ENCODE measurements around the gene CPEB4. TPM values are rescaled to one million over a fixed set of nuclear protein-coding genes. Genes with fewer than 3 reads are reported as not detected.

The CPEB4 gene
- total and polyA plus RNA-seq, 2 of the 4 experiments (the other 2 are of a cell fraction) = 7.8 to 22.6 TPM

- intact Hi-C loops (cut with micrococcal nuclease) (no loop called here), dilution Hi-C loops (cut with HindIII; ENCODE audit: low sequenced_read_pairs, unreplicated experiment) (no loop called here), in situ Hi-C loops (cut with MboI; ENCODE audit: low sequenced_read_pairs) (no loop called here)
- Histone ChIP-seq H3K4me1 (ENCODE audit: control insufficient read depth, insufficient read depth, low read length) (peaks cover 2% of the 10 kb centered on the region), H3K4ac (ENCODE audit: low read depth, low read length) (no peak overlapping the region), H3K79me1 (ENCODE audit: low read depth in 1 of 2, low read length in 2 of 2) (peaks cover 8 to 33% of the 10 kb centered on the region in 2 experiments), H2AK9ac (replicated peaks; ENCODE audit: low read depth, low read length, poor library complexity) (no peak overlapping the region), H3K14ac (replicated peaks; ENCODE audit: low read depth, low read length) (no peak overlapping the region), H2BK120ac (ENCODE audit: low read depth, low read length) (no peak overlapping the region), H4K20me1 (ENCODE audit: insufficient read depth, low read length) (no peaks in the 10 kb centered on the region; the same call in 1 of the 2 replicates), H2BK20ac (ENCODE audit: low read depth, low read length) (no peak overlapping the region), H3K9me1 (ENCODE audit: insufficient read depth, low read length) (no peaks in the 10 kb centered on the region), H3K27ac (ENCODE audit: insufficient read depth, low read length) (no peak overlapping the region), H2BK15ac (ENCODE audit: low read depth, low read length) (no peak overlapping the region), H3K27me3 (ENCODE audit: control insufficient read depth, insufficient read depth, low read length) (no peaks in the 10 kb centered on the region), H2AFZ (replicated peaks; ENCODE audit: low read length, poor library complexity) (no peak overlapping the region), H4K8ac (ENCODE audit: low read depth in 2 of 2, low read length in 2 of 2) (no peak overlapping the region), H4K91ac (ENCODE audit: insufficient read depth, low read depth, low read length) (no peak overlapping the region), H3K56ac (ENCODE audit: extremely low read depth, insufficient read depth, low read length) (no peak overlapping the region), H3K9me3 (ENCODE audit: control insufficient read depth, insufficient read depth, low read length) (no peaks in the 10 kb centered on the region), H3K36me3 (ENCODE audit: control insufficient read depth, insufficient read depth, low read length) (no peaks in the 10 kb centered on the region), H3K4me2 (ENCODE audit: low read depth, low read length) (no peak overlapping the region), H2AK5ac (ENCODE audit: low read depth, low read length) (no peak overlapping the region), H4K5ac (ENCODE audit: low read depth, low read length) (no peak overlapping the region), H3K18ac (ENCODE audit: low read depth, low read length) (no peak overlapping the region), H3K23ac (ENCODE audit: low read depth, low read length) (no peak overlapping the region), H3K9ac (ENCODE audit: low read depth, low read length) (no peak overlapping the region), H2BK5ac (ENCODE audit: low read depth, low read length, poor library complexity, severe bottlenecking) (no peak overlapping the region), H3K4me3 (ENCODE audit: insufficient read depth, low read depth, low read length) (no peak overlapping the region)
- DNase-seq = no peak
- ATAC-seq (ENCODE audit: low read depth) = no peak
- no TSS peak for BruUV-seq (replicated peaks)
- TF ChIP-seq CHD1 (IDR thresholded peaks at IDR 0.05; ENCODE audit: low read depth, low read length) (no peak), MAZ (IDR thresholded peaks at IDR 0.05; ENCODE audit: borderline replicate concordance, low read depth, low read length) (no peak), USF2 (IDR thresholded peaks at IDR 0.05; ENCODE audit: low read depth, low read length) (no peak), POLR2A (IDR thresholded peaks at IDR 0.05; ENCODE audit: low read depth, low read length) (no peak), RAD21 (IDR thresholded peaks at IDR 0.05; ENCODE audit: low read length) (no peak), ELK1 (IDR thresholded peaks at IDR 0.05; ENCODE audit: borderline replicate concordance, low read depth, low read length) (no peak), CEBPB (IDR thresholded peaks at IDR 0.05; ENCODE audit: low read depth, low read length) (no peak), RCOR1 (IDR thresholded peaks at IDR 0.05; ENCODE audit: insufficient replicate concordance, low read length) (no peak), MXI1 (IDR thresholded peaks at IDR 0.05; ENCODE audit: borderline replicate concordance, low read depth, low read length) (no peak)
- POLR2A ChIA-PET (ENCODE audit: unreplicated experiment) = no interaction called here
- no CpG with 5 or more reads among the region's 1 CpG for WGBS, 2 experiments (ENCODE audit: extremely low coverage in 2 of 2, insufficient read length in 1 of 2)
- CTCF ChIA-PET = interaction anchor here (0.9 to 1.6 kb wide), 2 partner anchors 11 to 71 kb away, joined by 4 to 5 read pairs; no protein-coding TSS in a partner anchor
These were observed 14.2 kb downstream of the CPEB4 start for GRCh38 chr5:173902334-173902733.

Data from IMR-90 (cell line).